Psoas muscle (tissue), 8 donors: ENCODE data around the gene SMG6. TPM values are rescaled to one million over a fixed set of nuclear protein-coding genes. Genes with fewer than 3 reads are reported as not detected.
A peak's percentile ranks its signal among the peaks of the same experiment; 100 is the strongest.

Experiments
- ATAC-seq, 4 donors: fragments of 200-7000 bp; cut with Tn5 transposase; one replicate each; pipeline ENCODE4 v1.9.1; 2020; ENCODE audit warnings: moderate library complexity in 3 of 4, mild to moderate bottlenecking in 2 of 4
- DNase-seq, 2 donors: peaks; one replicate each; pipeline ENCODE4 v3.0.0-alpha.2; 2020
- H3K27ac ChIP-seq: fragments of 200-600 bp; one replicate; pipeline ENCODE4 v1.8.0; 2022
- H3K27me3 ChIP-seq, 3 donors: fragments of 200-600 bp in 1 of 3; one replicate each; pipeline versions ENCODE4 v1.6.1 to v1.8.0; 2013 to 2022; ENCODE audit warnings: low read length in 2 of 3, mild to moderate bottlenecking in 2 of 3, moderate library complexity in 1 of 3; ENCODE audit not compliant: insufficient read depth in 3 of 3
- H3K36me3 ChIP-seq, 2 donors: fragments of 200-600 bp in 1 of 2; one replicate each; pipeline versions ENCODE4 v1.6.1 to v1.8.0; 2013 to 2022; ENCODE audit warnings: low read depth in 1 of 2, mild to moderate bottlenecking in 1 of 2, moderate library complexity in 1 of 2; ENCODE audit not compliant: insufficient read depth in 1 of 2
- H3K4me1 ChIP-seq: fragments of 200-600 bp; one replicate; pipeline ENCODE4 v1.8.0; 2022
- H3K4me3 ChIP-seq: fragments of 200-600 bp; one replicate; pipeline ENCODE4 v1.8.0; 2022; ENCODE audit warnings: mild to moderate bottlenecking
- H3K9me3 ChIP-seq: fragments of 200-600 bp; one replicate; pipeline ENCODE4 v1.8.0; 2022
- WGBS, 3 donors: extraction: QIAGEN DNeasy Blood & Tissue Kit; methylation state at CpG; one replicate each; pipeline versions ENCODE4 v1.1.6 to v1.1.7; 2013; 5-methylcytosine and 5-hydroxymethylcytosine counted together
- intact Hi-C, 2 donors: fragments of 100-400 bp; cut with DNase I; formaldehyde crosslinking; loops; one replicate each; pipeline versions ENCODE4 v1.11.0 to v1.14.2; 2022
- polyA plus RNA-seq, 3 donors: library from polyadenylated mRNA; stranded (reverse); fragments of 200-250 nt; gene quantifications; one replicate each; pipeline ENCODE4 v1.2.3, GENCODE V29; 2013
- total RNA-seq, 4 donors: library from RNA; stranded (reverse); fragmentation: NEBNext Ultra II Directional in 2 of 4; extraction: Animal tissue kit (Norgen Biotek cat#: 25700) in 2 of 4; gene quantifications; one replicate each; pipeline versions ENCODE4 v1.2.1 to v1.2.4, GENCODE V29; 2021 to 2023
- TF ChIP-seq, protein P1 (sequence below): fragments of 200-600 bp; IDR thresholded peaks from one replicate; pipeline ENCODE4 v1.8.0; 2022; ENCODE audit warnings: antibody characterized with exemption
- donor health status: healthy with polysubstance abuse.
- donor health status: DM: no; HTN: no; CAD: no; lungs with moderate emphysema.
- donor health status: Bipolar disorder and iron deficiency.
- donor health status: healthy.
- donor health status: DM: yes; HTN: yes; CAD: no.
- donor health status: DM: no; HTN: no; CAD: no.
- donor health status: DM: no; HTN: no; CAD: no.
- donor health status: DM: yes; HTN: yes; CAD: no.

SMG6 gene
- total and polyA plus RNA-seq, 7 donors: 9.4 to 24.1 (median 16.3) TPM

DNA sequence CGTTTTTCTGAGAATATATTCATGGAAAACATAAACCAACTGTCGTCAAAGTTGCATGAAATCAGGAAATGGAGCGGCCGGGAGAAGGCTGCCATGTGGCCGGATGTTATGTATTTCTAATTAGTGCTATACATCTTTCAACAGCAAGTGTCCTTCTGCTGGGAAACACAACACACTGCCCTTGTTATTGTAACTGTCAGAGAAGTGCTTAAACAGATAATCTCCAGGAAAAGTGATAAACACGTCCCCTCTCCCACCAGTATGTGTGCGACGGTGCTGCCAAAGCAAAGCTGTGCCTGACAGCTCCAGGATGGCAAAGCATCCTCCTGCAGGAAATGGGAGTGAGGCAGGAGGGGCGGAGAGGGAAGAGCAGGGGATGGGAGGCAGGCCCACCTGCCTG is 111.8 kb downstream of the SMG6 start:
- intact Hi-C loops: no loop called here
- WGBS, 3 donors: 69 to 75% (median 74%) methylated on average over 9 of the region's 9 CpGs
- TF ChIP-seq, protein P1, sequence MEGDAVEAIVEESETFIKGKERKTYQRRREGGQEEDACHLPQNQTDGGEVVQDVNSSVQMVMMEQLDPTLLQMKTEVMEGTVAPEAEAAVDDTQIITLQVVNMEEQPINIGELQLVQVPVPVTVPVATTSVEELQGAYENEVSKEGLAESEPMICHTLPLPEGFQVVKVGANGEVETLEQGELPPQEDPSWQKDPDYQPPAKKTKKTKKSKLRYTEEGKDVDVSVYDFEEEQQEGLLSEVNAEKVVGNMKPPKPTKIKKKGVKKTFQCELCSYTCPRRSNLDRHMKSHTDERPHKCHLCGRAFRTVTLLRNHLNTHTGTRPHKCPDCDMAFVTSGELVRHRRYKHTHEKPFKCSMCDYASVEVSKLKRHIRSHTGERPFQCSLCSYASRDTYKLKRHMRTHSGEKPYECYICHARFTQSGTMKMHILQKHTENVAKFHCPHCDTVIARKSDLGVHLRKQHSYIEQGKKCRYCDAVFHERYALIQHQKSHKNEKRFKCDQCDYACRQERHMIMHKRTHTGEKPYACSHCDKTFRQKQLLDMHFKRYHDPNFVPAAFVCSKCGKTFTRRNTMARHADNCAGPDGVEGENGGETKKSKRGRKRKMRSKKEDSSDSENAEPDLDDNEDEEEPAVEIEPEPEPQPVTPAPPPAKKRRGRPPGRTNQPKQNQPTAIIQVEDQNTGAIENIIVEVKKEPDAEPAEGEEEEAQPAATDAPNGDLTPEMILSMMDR: no peak
- Histone ChIP-seq H3K27ac (peak overlapping the region; percentile 58), H3K27me3 (no peaks in the 10 kb centered on the region), H3K9me3 (no peaks in the 10 kb centered on the region), H3K4me3 (no peak overlapping the region), H3K4me1 (peaks cover 61% of the 10 kb centered on the region), H3K36me3 (no peaks in the 10 kb centered on the region)
- DNase-seq (no peak), ATAC-seq (no peak)

DNA sequence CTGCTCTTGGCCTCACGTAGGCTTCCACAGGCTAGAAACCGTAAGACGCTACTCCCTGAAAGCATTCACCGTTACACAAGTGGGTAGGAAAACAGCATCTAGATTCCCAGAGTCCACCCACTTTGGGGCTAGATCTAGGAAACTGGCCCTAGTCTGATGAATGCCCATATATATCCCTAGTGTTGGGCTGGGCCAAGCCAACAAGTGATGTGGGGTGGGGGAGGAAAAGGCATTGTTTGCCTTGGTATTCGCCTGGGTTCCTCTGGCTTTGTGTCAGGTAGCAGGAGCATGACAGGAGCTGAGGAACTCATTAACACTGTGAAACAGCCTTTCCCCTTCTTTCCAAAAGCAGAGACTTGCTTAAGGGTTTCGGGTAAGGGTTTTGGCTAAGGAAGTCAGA is 112.4 kb downstream of the SMG6 start:
- no peak for DNase-seq
- Histone ChIP-seq H3K9me3 (no peaks in the 10 kb centered on the region), H3K4me3 (no peak overlapping the region), H3K4me1 (peaks cover 61% of the 10 kb centered on the region), H3K27ac (peak overlapping the region; percentile 58), H3K36me3 (peaks cover 0 to 6% of the 10 kb centered on the region in 2 donors), H3K27me3 (no peaks in the 10 kb centered on the region)
- no peak for ATAC-seq
- TF ChIP-seq, protein P1: no peak
- WGBS, 3 donors: 78 to 82% (median 79%) methylated on average over 6 of the region's 6 CpGs
- intact Hi-C loops: no loop called here

DNA sequence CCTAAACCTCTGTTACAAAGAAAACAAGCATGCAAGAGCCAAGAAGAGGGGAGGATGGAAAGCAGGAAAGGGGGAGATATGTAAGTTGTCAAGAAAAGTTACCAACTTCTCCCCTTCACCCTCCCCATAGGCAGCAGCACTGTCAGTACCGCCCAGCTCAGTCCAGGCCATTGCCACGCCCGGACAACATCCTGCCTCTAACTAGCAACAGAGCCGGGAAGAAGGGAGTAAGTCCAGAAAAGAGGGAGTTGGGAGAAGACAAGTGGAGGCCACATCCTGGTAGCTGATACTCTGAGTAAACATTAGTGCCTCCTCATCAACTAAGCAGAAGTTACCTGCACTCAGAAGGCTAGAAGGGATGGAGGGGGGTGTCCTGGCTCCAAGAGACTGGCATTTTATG is 113.6 kb downstream of the SMG6 start:
- WGBS, 3 donors: 48 to 69% (median 66%) methylated on average over 4 of the region's 4 CpGs
- Histone ChIP-seq H3K27ac (peak overlapping the region; percentile 12), H3K36me3 (peaks cover 0 to 12% of the 10 kb centered on the region in 2 donors), H3K4me3 (no peak overlapping the region), H3K9me3 (no peaks in the 10 kb centered on the region), H3K4me1 (peaks cover 55% of the 10 kb centered on the region), H3K27me3 (no peaks in the 10 kb centered on the region)
- intact Hi-C loops: no loop called here
- DNase-seq (peak in 1 of 2 donors; percentile 63), ATAC-seq (no peak)
- TF ChIP-seq, protein P1: no peak

DNA sequence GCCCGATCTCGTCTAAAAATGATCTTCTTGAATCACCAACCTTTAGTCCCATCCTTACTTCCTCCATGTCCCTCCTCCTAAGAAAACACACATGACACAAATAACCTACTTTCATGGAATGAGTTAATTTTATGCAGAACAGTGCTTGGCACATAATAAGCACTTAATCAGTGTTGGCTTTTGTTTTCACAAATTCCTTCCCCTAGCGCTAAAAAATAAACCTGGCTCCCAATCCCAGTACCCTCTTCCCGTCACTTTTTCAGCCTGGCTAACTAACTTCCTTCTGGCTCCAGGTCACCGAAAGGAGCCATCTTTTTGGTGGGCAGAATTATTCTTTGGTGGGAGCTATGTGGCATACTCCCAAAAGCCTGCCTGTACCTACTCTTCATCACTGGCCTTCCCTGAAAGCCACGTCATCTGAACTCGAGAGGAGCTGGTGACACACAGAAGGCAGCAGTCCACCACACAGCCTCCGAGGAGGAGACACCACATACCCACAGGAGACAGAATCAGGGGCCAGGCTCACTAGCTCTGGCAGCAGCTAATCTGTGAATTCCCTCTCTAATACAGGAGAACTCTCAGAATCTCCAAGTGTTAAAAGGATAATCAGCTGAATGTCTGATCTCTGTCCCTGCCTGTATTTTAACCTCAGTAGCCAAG is 114.5 kb downstream of the SMG6 start:
- H3K4me1 ChIP-seq: peaks cover 50% of the 10 kb centered on the region
- intact Hi-C loops: no loop called here
- H3K27ac ChIP-seq: no peak overlapping the region
- no peak overlapping the region for H3K4me3 ChIP-seq
- 61 to 69% (median 65%) methylated on average over 8 of the region's 8 CpGs for WGBS, 3 donors
- peaks cover 0 to 12% of the 10 kb centered on the region in 2 donors for H3K36me3 ChIP-seq
- H3K9me3 ChIP-seq: no peaks in the 10 kb centered on the region
- ATAC-seq (no peak), DNase-seq (no peak)
- TF ChIP-seq, protein P1: no peak
- H3K27me3 ChIP-seq: no peaks in the 10 kb centered on the region

DNA sequence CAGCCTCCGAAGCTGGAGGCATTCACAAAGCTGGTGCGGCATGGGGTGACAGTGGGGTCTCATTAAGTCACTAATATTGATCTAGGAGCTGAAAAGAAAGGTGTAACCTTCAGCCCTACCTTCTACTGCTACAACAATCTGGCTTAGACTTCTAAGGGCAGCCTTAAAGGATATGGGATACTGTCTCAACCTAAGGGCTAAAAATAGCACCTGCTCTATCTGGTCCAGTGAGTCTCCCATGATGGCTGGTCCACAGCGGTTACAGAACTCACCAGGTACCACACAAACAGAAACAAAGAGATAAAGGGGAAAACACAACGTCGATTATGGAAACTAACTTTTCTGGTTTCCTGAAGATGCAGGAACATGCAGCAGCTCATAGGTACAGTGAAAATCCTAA is 115.8 kb downstream of the SMG6 start:
- H3K36me3 ChIP-seq: peaks cover 0 to 12% of the 10 kb centered on the region in 2 donors
- WGBS, 3 donors: 75 to 83% (median 76%) methylated on average over 5 of the region's 5 CpGs
- TF ChIP-seq, protein P1: no peak
- no peak overlapping the region for H3K4me3 ChIP-seq
- no peaks in the 10 kb centered on the region for H3K27me3 ChIP-seq
- DNase-seq: no peak
- intact Hi-C loops: no loop called here
- peaks cover 44% of the 10 kb centered on the region for H3K4me1 ChIP-seq
- ATAC-seq: peak; percentile 68 to 86 (median 80)
- no peaks in the 10 kb centered on the region for H3K9me3 ChIP-seq
- H3K27ac ChIP-seq: no peak overlapping the region
